CD4-positive, alpha-beta memory T cell (primary cell): ENCODE measurements around the gene ECHDC3. TPM values are rescaled to one million over a fixed set of nuclear protein-coding genes. Genes with fewer than 3 reads are reported as not detected.

Experiments
- CTCF ChIA-PET: fragments of 350-600 bp; sonication (Branson Sonifier 250); formaldehyde crosslinking; loops from one replicate; lab custom pipeline; 2021; ENCODE audit warnings: inconsistent platforms; ENCODE audit not compliant: partially characterized antibody; lab: Charles Lee
- POLR2A ChIA-PET: fragments of 350-600 bp; sonication (Branson Sonifier 250); formaldehyde crosslinking; loops from one replicate; lab custom pipeline; 2021; ENCODE audit not compliant: partially characterized antibody; lab: Charles Lee
- DNase-seq, 5 donors: peaks; one replicate each; pipeline versions ENCODE4 v3.0.0 to v3.0.0-alpha.2; 2020 to 2022; ENCODE audit warnings: mixed read lengths in 1 of 5
- H3K27ac ChIP-seq: one replicate; pipeline ENCODE4 v1.7.0; 2013; ENCODE audit warnings: low read depth, low read length
- H3K27me3 ChIP-seq: 2 replicates; pipeline ENCODE4 v1.7.0; 2013; ENCODE audit warnings: mild to moderate bottlenecking, low read length, moderate library complexity; ENCODE audit not compliant: insufficient read depth
- H3K36me3 ChIP-seq: 2 replicates; pipeline ENCODE4 v1.7.0; 2013; ENCODE audit warnings: mild to moderate bottlenecking, low read length, moderate library complexity; ENCODE audit not compliant: insufficient read depth
- H3K4me1 ChIP-seq: 2 replicates; pipeline ENCODE4 v1.7.0; 2013; ENCODE audit warnings: mild to moderate bottlenecking, low read length, moderate library complexity; ENCODE audit not compliant: insufficient read depth
- H3K4me3 ChIP-seq, 2 donors: one replicate each; pipeline ENCODE4 v1.7.0; 2013; ENCODE audit warnings: low read length in 2 of 2, mild to moderate bottlenecking in 1 of 2
- H3K9me3 ChIP-seq, 2 donors: one replicate each; pipeline ENCODE4 v1.7.0; 2013; ENCODE audit warnings: low read length in 2 of 2, control low read depth in 1 of 2; ENCODE audit not compliant: control insufficient read depth in 1 of 2
- H3K27ac Mint-ChIP-seq, 7 donors: one replicate each; pipeline ENCODE4 v1.8.0; 2020 to 2021; ENCODE audit warnings: mixed read lengths in 7 of 7, mild to moderate bottlenecking in 6 of 7, inconsistent platforms in 3 of 7, moderate library complexity in 3 of 7
- H3K27me3 Mint-ChIP-seq, 2 donors: one replicate each; pipeline ENCODE4 v1.8.0; 2020 to 2021; ENCODE audit warnings: mixed read lengths in 2 of 2
- H3K36me3 Mint-ChIP-seq, 2 donors: one replicate each; pipeline ENCODE4 v1.8.0; 2020 to 2021; ENCODE audit warnings: mixed read lengths in 2 of 2, inconsistent platforms in 1 of 2, mild to moderate bottlenecking in 1 of 2
- H3K4me1 Mint-ChIP-seq, 4 donors: one replicate each; pipeline ENCODE4 v1.8.0; 2020 to 2021; ENCODE audit warnings: mixed read lengths in 4 of 4, mild to moderate bottlenecking in 1 of 4
- H3K4me3 Mint-ChIP-seq, 8 donors: one replicate each; pipeline ENCODE4 v1.8.0; 2020 to 2021; ENCODE audit warnings: mixed read lengths in 8 of 8, mild to moderate bottlenecking in 7 of 8, moderate library complexity in 6 of 8, inconsistent platforms in 3 of 8
- H3K9me3 Mint-ChIP-seq, 8 donors: one replicate each; pipeline ENCODE4 v1.8.0; 2020 to 2021; ENCODE audit warnings: mixed read lengths in 8 of 8, mild to moderate bottlenecking in 5 of 8, inconsistent platforms in 3 of 8, moderate library complexity in 1 of 8
- intact Hi-C: fragments of 100-400 bp; cut with micrococcal nuclease; formaldehyde crosslinking; loops from one replicate; pipeline ENCODE4 v1.15.1; 2023
- polyA plus RNA-seq, 2 donors: library from polyadenylated mRNA; unstranded; fragments of 300-500 nt; fragmentation: Illumina TruSeq; gene quantifications; one replicate each; pipeline ENCODE4 v1.2.3, GENCODE V29; 2021
- total RNA-seq, 2 experiments: library from RNA; stranded (reverse); gene quantifications; one replicate each; pipeline ENCODE4 v1.2.3, GENCODE V29; 2021

Gene ECHDC3
- total and polyA plus RNA-seq, 4 experiments from 2014 or later = 0.14 to 0.49 (median 0.47) TPM; not detected in 1

DNA sequence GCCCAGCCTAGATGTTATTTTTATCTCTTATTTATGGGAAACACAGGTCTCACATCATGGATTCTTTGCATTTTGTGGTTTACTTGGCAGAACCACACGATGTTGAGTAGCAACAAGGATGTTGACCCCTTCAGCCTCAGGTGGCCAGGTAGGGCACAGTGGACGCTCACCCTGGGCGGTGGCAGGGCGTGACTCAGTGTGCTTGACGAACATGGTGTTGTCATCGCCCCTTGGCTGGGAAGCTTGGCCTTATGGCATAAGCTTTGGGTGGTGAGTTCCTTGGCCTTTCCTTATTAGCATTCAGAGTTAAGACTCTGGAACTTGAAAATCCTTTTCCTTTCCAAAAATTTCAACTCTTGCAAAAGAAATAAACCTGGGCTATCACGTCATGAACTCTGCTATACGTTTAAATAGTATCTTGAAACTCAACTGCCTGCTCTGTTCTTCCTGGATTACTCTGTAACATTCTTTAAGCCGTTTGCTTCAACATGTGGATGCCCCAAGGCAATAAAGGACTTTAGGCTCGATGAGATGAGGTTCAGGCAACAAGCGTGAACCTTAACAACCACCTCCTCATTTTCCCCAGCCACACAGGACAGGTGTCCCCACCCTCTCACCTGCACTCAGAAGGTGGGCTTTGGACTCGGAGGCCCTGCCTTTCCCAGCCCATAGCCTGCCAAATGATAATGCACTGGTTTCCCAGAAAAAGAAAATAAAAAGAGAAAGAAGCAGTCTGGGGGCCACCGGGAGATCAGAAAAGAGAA is 22.5 kb upstream of the ECHDC3 start:
- ChIA-PET CTCF (no interaction called here), POLR2A (no interaction called here)
- no peak overlapping the region for H3K4me3 ChIP-seq
- intact Hi-C loops = no loop called here
- H3K27ac Mint-ChIP-seq = no peak overlapping the region
- H3K4me3 Mint-ChIP-seq = no peak overlapping the region
- peaks cover 0 to 5% of the 10 kb centered on the region in 2 donors for H3K36me3 Mint-ChIP-seq
- no peak overlapping the region for H3K27ac ChIP-seq
- no peaks in the 10 kb centered on the region for H3K4me1 ChIP-seq
- H3K27me3 Mint-ChIP-seq = peaks cover 4 to 7% of the 10 kb centered on the region in 2 donors
- H3K36me3 ChIP-seq = no peaks in the 10 kb centered on the region
- peaks cover 0 to 4% (median 2%) of the 10 kb centered on the region in 4 donors for H3K4me1 Mint-ChIP-seq
- peaks cover 0 to 12% (median 4%) of the 10 kb centered on the region in 8 donors for H3K9me3 Mint-ChIP-seq
- H3K27me3 ChIP-seq = no peaks in the 10 kb centered on the region
- no peak for DNase-seq
- no peaks in the 10 kb centered on the region for H3K9me3 ChIP-seq

- peaks cover 0 to 5% of the 10 kb centered on the region in 2 donors for H3K36me3 Mint-ChIP-seq
- peaks cover 6 to 9% of the 10 kb centered on the region in 2 donors for H3K27me3 Mint-ChIP-seq
- intact Hi-C loops = no loop called here
- H3K27ac Mint-ChIP-seq = no peak overlapping the region
- no peak overlapping the region for H3K27ac ChIP-seq
- no peak for DNase-seq
- ChIA-PET POLR2A (no interaction called here), CTCF (no interaction called here)
- no peaks in the 10 kb centered on the region for H3K4me1 ChIP-seq
- no peaks in the 10 kb centered on the region for H3K27me3 ChIP-seq
- H3K4me3 ChIP-seq = no peak overlapping the region
- H3K4me1 Mint-ChIP-seq = peaks cover 0 to 6% (median 4%) of the 10 kb centered on the region in 4 donors
- H3K4me3 Mint-ChIP-seq = no peak overlapping the region
- peaks cover 0 to 12% (median 4%) of the 10 kb centered on the region in 8 donors for H3K9me3 Mint-ChIP-seq
- H3K36me3 ChIP-seq = no peaks in the 10 kb centered on the region
- H3K9me3 ChIP-seq = no peaks in the 10 kb centered on the region
Measured at GRCh38 chr10:11720260-11720741, 21.9 kb upstream of the ECHDC3 start.

GRCh38 chr10:11721806-11722205 is 20.4 kb upstream of the ECHDC3 start:
- H3K27me3 Mint-ChIP-seq = peaks cover 8 to 13% of the 10 kb centered on the region in 2 donors
- H3K4me1 Mint-ChIP-seq = peaks cover 0 to 6% (median 5%) of the 10 kb centered on the region in 4 donors
- intact Hi-C loops = no loop called here
- CTCF ChIA-PET = no interaction called here
- no peak for DNase-seq
- Histone ChIP-seq H3K27ac (no peak overlapping the region), H3K36me3 (no peaks in the 10 kb centered on the region), H3K4me1 (no peaks in the 10 kb centered on the region), H3K27me3 (no peaks in the 10 kb centered on the region), H3K9me3 (no peaks in the 10 kb centered on the region), H3K4me3 (no peak overlapping the region)
- H3K9me3 Mint-ChIP-seq = peaks cover 0 to 10% (median 4%) of the 10 kb centered on the region in 8 donors
- no peak overlapping the region for H3K4me3 Mint-ChIP-seq
- H3K36me3 Mint-ChIP-seq = no peaks in the 10 kb centered on the region
- no peak overlapping the region for H3K27ac Mint-ChIP-seq
- POLR2A ChIA-PET = no interaction called here

DNA sequence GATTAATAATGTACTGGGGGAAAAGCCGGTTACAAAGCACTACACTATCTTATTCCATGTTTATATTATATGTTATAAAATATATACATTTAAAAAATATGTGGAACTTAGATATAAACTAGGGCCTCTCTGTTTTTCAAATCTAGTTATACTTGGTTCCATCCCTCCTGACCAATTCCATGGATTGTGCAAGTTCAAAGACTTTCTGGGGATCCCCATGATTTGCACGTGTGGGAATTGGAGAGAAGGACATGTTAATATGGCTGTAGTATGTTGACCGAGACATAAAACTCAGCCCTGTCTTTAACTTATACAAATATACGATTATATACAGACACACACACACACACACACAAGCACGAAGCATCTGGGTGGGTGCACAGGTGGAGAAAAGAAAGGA is 18.8 kb upstream of the ECHDC3 start:
- Histone ChIP-seq H3K27ac (no peak overlapping the region), H3K4me1 (no peaks in the 10 kb centered on the region), H3K27me3 (no peaks in the 10 kb centered on the region), H3K9me3 (no peaks in the 10 kb centered on the region), H3K36me3 (no peaks in the 10 kb centered on the region), H3K4me3 (no peak overlapping the region)
- Mint-ChIP-seq H3K27me3 (peaks cover 6 to 10% of the 10 kb centered on the region in 2 donors), H3K27ac (no peak overlapping the region), H3K4me3 (no peak overlapping the region), H3K9me3 (peaks cover 0 to 4% (median 1%) of the 10 kb centered on the region in 8 donors), H3K4me1 (peaks cover 0 to 5% (median 2%) of the 10 kb centered on the region in 4 donors), H3K36me3 (no peaks in the 10 kb centered on the region)
- DNase-seq = no peak
- ChIA-PET CTCF (interaction anchor here (2.9 kb wide), 1 partner anchor 208 kb away, joined by 30 read pairs; no protein-coding TSS in a partner anchor), POLR2A (no interaction called here)
- intact Hi-C loops = no loop called here

DNA sequence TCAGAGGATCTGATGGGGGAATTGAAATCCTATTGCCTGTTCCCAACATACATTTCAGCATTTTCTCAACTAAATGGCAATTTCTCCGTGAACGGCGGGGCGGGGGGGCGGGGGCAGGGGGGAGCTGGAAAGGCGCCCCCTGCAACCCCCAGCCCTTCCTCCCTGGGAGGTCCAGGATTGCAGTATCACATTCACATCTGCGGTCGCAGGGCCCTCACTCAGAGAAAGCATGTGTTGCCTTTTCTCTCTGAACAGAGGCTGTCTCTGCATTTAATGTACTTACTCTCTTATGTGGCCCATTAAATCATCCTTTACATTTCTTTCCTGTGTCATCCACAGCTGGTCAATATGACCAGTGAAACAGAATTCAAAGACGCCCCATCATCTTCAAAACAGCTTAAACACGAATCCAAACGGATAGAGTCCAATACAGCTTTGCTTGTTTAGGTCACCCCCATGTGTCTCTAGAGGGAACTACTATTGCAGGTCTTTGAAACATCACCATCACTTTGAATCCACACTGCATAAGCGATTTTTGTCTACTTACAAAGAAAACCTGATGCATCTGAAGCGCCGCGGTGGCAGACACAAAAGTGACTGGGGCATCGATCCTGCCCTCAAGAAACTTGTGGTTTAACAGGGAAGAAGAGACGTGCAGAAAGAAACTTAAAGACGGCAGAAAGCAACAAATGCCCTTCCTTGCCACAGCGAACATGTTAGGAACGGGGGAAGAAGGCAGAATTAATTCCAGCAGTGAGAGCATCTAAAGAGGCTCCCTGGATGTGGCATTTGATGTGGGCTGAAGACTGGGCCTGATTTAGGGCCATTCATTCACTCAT is 17.0 kb upstream of the ECHDC3 start:
- intact Hi-C loops = loop anchor here (1.0 kb wide), 1 partner anchor 33 kb away; no protein-coding TSS in a partner anchor
- Histone ChIP-seq H3K9me3 (no peaks in the 10 kb centered on the region), H3K36me3 (no peaks in the 10 kb centered on the region), H3K4me3 (no peak overlapping the region), H3K27ac (no peak overlapping the region), H3K27me3 (no peaks in the 10 kb centered on the region), H3K4me1 (no peaks in the 10 kb centered on the region)
- no peak overlapping the region for H3K27ac Mint-ChIP-seq
- peak in 4 of 5 donors; percentile 31 to 45 (median 35) for DNase-seq
- no peak overlapping the region for H3K4me3 Mint-ChIP-seq
- no peaks in the 10 kb centered on the region for H3K36me3 Mint-ChIP-seq
- H3K4me1 Mint-ChIP-seq = peaks cover 0 to 5% (median 2%) of the 10 kb centered on the region in 4 donors
- peaks cover 5 to 6% of the 10 kb centered on the region in 2 donors for H3K27me3 Mint-ChIP-seq
- CTCF ChIA-PET = interaction anchor here (0.7 to 2.9 kb wide), 7 partner anchors 14 to 210 kb away, joined by 3 to 30 read pairs (median 5); no protein-coding TSS in a partner anchor
- H3K9me3 Mint-ChIP-seq = peaks cover 0 to 8% (median 3%) of the 10 kb centered on the region in 8 donors
- POLR2A ChIA-PET = no interaction called here

DNA sequence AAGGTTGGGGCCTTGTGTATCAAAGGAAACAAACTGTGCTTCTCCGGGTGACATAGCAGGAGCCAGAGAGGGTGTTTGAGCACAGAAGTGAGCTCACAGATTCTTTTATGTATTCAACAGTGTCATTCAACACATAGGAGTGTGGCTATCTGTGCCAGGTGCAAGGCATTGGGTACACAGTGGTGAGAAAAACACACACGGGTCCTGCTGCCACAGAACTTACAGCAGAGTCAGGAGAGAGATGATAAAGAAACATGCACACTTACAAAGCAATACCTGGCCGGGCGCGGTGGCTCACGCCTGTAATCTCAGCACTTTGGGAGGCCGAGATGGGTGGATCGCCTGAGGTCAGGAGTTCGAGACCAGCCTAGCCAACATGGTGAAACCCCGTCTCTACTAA is 16.3 kb upstream of the ECHDC3 start:
- POLR2A ChIA-PET = no interaction called here
- H3K36me3 Mint-ChIP-seq = no peaks in the 10 kb centered on the region
- H3K4me1 Mint-ChIP-seq = peaks cover 0 to 5% (median 2%) of the 10 kb centered on the region in 4 donors
- no peaks in the 10 kb centered on the region for H3K4me1 ChIP-seq
- intact Hi-C loops = loop anchor here (1.0 kb wide), 1 partner anchor 32 kb away; no protein-coding TSS in a partner anchor
- no peak for DNase-seq
- H3K4me3 Mint-ChIP-seq = no peak overlapping the region
- no peak overlapping the region for H3K27ac Mint-ChIP-seq
- H3K27me3 Mint-ChIP-seq = peaks cover 5 to 6% of the 10 kb centered on the region in 2 donors
- no peaks in the 10 kb centered on the region for H3K27me3 ChIP-seq
- H3K9me3 ChIP-seq = no peaks in the 10 kb centered on the region
- CTCF ChIA-PET = interaction anchor here (2.9 kb wide), 1 partner anchor 211 kb away, joined by 30 read pairs; no protein-coding TSS in a partner anchor
- H3K36me3 ChIP-seq = no peaks in the 10 kb centered on the region
- H3K4me3 ChIP-seq = no peak overlapping the region
- no peak overlapping the region for H3K27ac ChIP-seq
- peaks cover 0 to 12% (median 3%) of the 10 kb centered on the region in 8 donors for H3K9me3 Mint-ChIP-seq
